Measurements from ENCODE around the gene CIB2. TPM values are rescaled to one million over a fixed set of nuclear protein-coding genes. Genes with fewer than 3 reads are reported as not detected.

The CIB2 gene
- total RNA-seq, 4 donors from 2014 or later: 2.0 to 8.5 (median 6.5) TPM

DNA sequence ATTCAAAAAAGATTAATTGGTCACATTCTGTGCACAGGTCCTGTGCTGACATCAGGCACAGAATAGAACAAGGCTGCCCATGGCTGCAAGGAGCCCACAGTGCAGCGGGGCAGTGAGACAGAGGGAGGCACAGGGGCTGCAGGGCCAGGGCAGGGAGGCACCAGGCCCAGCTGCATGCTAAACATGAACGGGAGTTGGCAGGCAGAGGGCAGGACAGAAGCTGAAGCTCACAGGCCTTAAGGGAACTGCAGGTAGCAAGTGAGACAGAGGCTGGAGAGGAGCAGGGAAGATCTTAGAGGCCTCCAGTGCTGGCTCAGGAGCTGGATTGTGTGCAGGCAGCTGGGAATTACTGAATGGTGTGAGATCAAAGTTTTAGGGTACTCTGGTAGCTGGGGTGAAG, 44.1 kb upstream of the CIB2 start:
- peaks cover 31% of the 10 kb centered on the region for H3K36me3 ChIP-seq
- no peaks in the 10 kb centered on the region for H3K27me3 ChIP-seq
- no peak for DNase-seq (ENCODE audit: low spot score in 2 of 2)
- H3K27ac ChIP-seq: no peak overlapping the region
- no peaks in the 10 kb centered on the region for H3K4me1 ChIP-seq
- H3K4me3 ChIP-seq: no peak overlapping the region
- 49% methylated on average over 2 of the region's 2 CpGs for WGBS
- H3K9me3 ChIP-seq: no peaks in the 10 kb centered on the region
- TF ChIP-seq POLR2A (IDR thresholded peaks at IDR 0.05) (no peak), EP300 (IDR thresholded peaks at IDR 0.05) (no peak), CTCF (IDR thresholded peaks at IDR 0.05) (no peak), POLR2AphosphoS5 (IDR thresholded peaks at IDR 0.05) (no peak)

- WGBS: 84% methylated on average over 9 of the region's 9 CpGs
- H3K27ac ChIP-seq: no peak overlapping the region
Measured at GRCh38 chr15:78174401-78174800, 43.2 kb upstream of the CIB2 start.

DNA sequence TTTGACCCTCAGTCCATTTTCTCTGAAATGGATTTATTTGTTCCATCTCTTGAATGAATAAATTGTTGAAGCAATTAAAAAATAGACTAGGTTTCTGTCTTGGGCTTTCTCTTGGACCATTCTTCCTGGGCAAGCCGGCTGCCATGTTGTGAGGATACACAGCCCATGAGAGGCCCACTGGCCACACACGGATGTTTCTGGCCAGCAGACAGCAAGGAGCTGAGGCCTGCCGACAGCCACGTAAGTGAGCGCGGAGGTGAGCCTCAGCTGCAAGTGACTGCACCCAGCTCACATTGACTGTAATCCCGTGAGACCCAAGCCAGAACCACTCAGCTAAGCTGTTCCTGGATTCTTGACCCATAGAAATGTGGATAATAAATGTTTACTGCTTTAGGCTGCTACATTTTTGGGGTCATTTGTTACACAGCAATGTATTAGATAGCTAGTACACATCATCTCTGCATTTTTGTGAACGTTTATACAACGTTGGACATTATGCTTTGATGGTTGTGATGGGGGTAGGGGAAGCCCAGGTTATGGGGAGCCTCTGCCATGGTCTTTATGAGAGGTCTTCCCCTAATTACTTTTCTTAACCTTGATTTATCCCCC, 40.7 kb upstream of the CIB2 start:
- WGBS: 94% methylated on average over 9 of the region's 9 CpGs
- Histone ChIP-seq H3K27me3 (no peaks in the 10 kb centered on the region), H3K4me3 (no peak overlapping the region), H3K27ac (no peak overlapping the region), H3K4me1 (no peaks in the 10 kb centered on the region), H3K36me3 (peaks cover 64% of the 10 kb centered on the region), H3K9me3 (no peaks in the 10 kb centered on the region)
- DNase-seq (ENCODE audit: low spot score in 2 of 2): no peak
- TF ChIP-seq EP300 (IDR thresholded peaks at IDR 0.05): no peak
- TF ChIP-seq POLR2AphosphoS5 (IDR thresholded peaks at IDR 0.05): no peak
- TF ChIP-seq CTCF (IDR thresholded peaks at IDR 0.05): no peak
- no peak for TF ChIP-seq POLR2A (IDR thresholded peaks at IDR 0.05)

More at GRCh38 chr15:78174401-78174800, 43.2 kb upstream of the CIB2 start:
- H3K4me1 ChIP-seq: no peaks in the 10 kb centered on the region
- no peak for TF ChIP-seq CTCF (IDR thresholded peaks at IDR 0.05)
- TF ChIP-seq POLR2A (IDR thresholded peaks at IDR 0.05): no peak
- H3K36me3 ChIP-seq: peaks cover 40% of the 10 kb centered on the region
- no peaks in the 10 kb centered on the region for H3K9me3 ChIP-seq
- no peaks in the 10 kb centered on the region for H3K27me3 ChIP-seq
- no peak overlapping the region for H3K4me3 ChIP-seq
- no peak for DNase-seq (ENCODE audit: low spot score in 2 of 2)

DNA sequence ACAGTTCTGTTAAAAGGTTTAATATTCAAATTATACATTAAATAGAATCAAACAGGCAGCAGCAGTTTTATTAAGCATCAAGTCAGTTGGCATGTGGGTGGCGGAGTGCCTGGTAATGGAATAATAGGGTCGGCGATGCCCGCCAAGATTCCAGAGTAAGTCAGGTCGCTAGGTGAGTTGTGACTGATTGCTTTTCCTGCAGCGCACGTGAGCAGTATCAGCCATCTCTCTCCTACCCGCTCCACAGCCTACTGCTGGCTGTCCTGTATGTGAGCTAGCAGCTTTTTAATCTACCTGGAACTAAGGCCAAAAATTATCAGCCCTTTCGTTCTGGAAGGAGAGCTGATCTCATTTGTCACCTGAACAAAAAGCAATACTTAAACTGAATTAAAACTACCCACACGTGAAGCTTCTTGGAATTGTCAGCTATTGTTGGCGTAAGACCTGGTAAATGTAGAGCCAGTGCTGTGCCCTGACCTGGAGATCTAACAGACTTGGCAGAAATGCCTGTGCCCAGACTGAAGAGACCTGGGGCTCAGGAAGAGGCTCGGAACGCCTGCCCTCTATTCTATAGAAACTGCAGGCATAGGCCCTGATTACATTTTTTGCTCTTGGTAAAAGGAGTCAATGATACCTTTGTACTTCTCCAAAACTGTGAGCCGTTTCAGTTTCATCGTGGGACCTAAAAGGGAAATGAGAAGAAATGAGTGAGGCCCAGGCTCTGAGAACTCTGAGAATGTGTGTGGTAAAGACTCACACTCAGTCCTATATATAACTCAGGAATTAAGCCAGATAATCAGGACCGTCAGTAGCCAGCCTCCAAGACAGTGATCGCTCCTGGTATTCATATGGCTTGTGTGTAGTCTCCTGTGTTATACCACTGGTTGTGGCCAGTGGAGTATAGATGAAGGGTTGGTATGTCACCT, 39.9 kb upstream of the CIB2 start:
- Histone ChIP-seq H3K9me3 (no peaks in the 10 kb centered on the region), H3K4me1 (no peaks in the 10 kb centered on the region), H3K27ac (no peak overlapping the region), H3K36me3 (peaks cover 73% of the 10 kb centered on the region), H3K4me3 (no peak overlapping the region), H3K27me3 (no peaks in the 10 kb centered on the region)
- DNase-seq (ENCODE audit: low spot score in 2 of 2): no peak
- WGBS: 90% methylated on average over 17 of the region's 17 CpGs
- TF ChIP-seq POLR2AphosphoS5 (IDR thresholded peaks at IDR 0.05) (no peak), EP300 (IDR thresholded peaks at IDR 0.05) (no peak), CTCF (IDR thresholded peaks at IDR 0.05) (no peak), POLR2A (IDR thresholded peaks at IDR 0.05) (no peak)

DNA sequence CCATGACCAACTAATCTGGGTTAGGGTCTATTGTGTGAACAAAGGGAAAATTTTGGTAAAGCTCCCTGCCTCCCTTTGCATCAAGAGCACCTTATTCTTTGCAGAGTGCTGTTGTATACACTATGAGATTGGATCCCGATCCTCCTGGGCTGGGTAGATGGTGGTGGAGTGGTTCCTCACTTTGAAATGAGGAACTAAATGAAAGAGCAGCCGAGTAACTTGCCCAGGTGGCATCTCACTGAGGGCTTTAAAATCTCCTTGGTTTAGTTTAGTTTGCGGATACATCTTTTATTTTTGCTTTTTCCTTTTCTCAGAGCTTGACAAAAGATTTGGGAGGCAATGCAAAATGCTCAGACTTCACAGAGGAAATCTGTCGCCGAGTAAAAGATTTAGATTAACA, 37.4 kb upstream of the CIB2 start:
- no peaks in the 10 kb centered on the region for H3K9me3 ChIP-seq
- TF ChIP-seq POLR2A (IDR thresholded peaks at IDR 0.05) (no peak), POLR2AphosphoS5 (IDR thresholded peaks at IDR 0.05) (no peak), CTCF (IDR thresholded peaks at IDR 0.05) (no peak), EP300 (IDR thresholded peaks at IDR 0.05) (no peak)
- H3K4me1 ChIP-seq: no peaks in the 10 kb centered on the region
- no peak overlapping the region for H3K4me3 ChIP-seq
- whole genome bisulfite sequencing: 89% methylated on average over 5 of the region's 5 CpGs
- peaks cover 93% of the 10 kb centered on the region for H3K36me3 ChIP-seq
- no peak overlapping the region for H3K27ac ChIP-seq
- no peak for DNase-seq (ENCODE audit: low spot score in 2 of 2)
- H3K27me3 ChIP-seq: no peaks in the 10 kb centered on the region

Data from suprapubic skin (tissue), 4 donors.